GM23338 (cell line): Measurements from ENCODE around the gene SLC44A1.
"Not testable (repeated sequence)": the region's sequence is repeated elsewhere in the genome, so short reads cannot be mapped to it uniquely, and the experiment has no call there.

Experiments used
- CTCF ChIP-seq, 2 experiments: fragments of 200-600 bp in 1 of 2; sonication (generic) in 1 of 2; conservative IDR thresholded peaks; 2 replicates each; pipeline versions ENCODE4 v1.5.1 to v1.6.1; 2016 to 2017; ENCODE audit warnings: antibody characterized with exemption in 2 of 2, low read depth in 2 of 2, mild to moderate bottlenecking in 2 of 2, moderate library complexity in 1 of 2
- ETS1 ChIP-seq: IDR thresholded peaks from 2 replicates; pipeline ENCODE4 v1.6.1; 2016; ENCODE audit warnings: antibody characterized with exemption
- EZH2 ChIP-seq: fragments of 200-600 bp; sonication (generic); IDR thresholded peaks from one replicate; pipeline ENCODE4 v1.8.0; 2017; ENCODE audit warnings: antibody characterized with exemption, mild to moderate bottlenecking, low read depth; ENCODE audit not compliant: unreplicated experiment
- POLR2AphosphoS5 ChIP-seq: IDR thresholded peaks from 2 replicates; pipeline ENCODE4 v1.6.1; 2016; ENCODE audit warnings: antibody characterized with exemption, low read depth
- REST ChIP-seq: IDR thresholded peaks from one replicate; pipeline ENCODE4 v1.6.1; 2018; ENCODE audit warnings: antibody characterized with exemption; ENCODE audit not compliant: unreplicated experiment
- ZNF331 ChIP-seq: fragments of 250-450 bp; sonication (Bioruptor Pico); IDR thresholded peaks from 2 replicates; pipeline ENCODE4 v1.5.0; 2020; ENCODE audit warnings: low read depth, mild to moderate bottlenecking, moderate library complexity

GRCh38 chr9:105268254-105268653, 23.8 kb downstream of the SLC44A1 start:
- not testable (repeated sequence) for TF ChIP-seq CTCF (conservative IDR thresholded peaks at IDR 0.05; ENCODE audit: low read depth in 2 of 2); REST; EZH2; POLR2AphosphoS5; ZNF331 (CRISPR knock-in tag); ETS1
